Fibroblast of villous mesenchyme (primary cell): Measurements from ENCODE around the gene PPM1J. TPM values are rescaled to one million over a fixed set of nuclear protein-coding genes. Genes with fewer than 3 reads are reported as not detected.
A peak's percentile ranks its signal among the peaks of the same experiment; 100 is the strongest.

ENCODE experiments used
- DNase-seq: peaks from one replicate; pipeline ENCODE4 v3.0.0-alpha.2; 2010; ENCODE audit warnings: low read depth
- H3K4me3 ChIP-seq: 2 replicates; pipeline ENCODE4 v1.5.1; 2011; ENCODE audit warnings: low read depth, mild to moderate bottlenecking, low read length
- CTCF ChIP-seq: IDR thresholded peaks from 2 replicates; pipeline ENCODE4 v1.5.1; 2012; ENCODE audit warnings: low read depth, mild to moderate bottlenecking, low read length; ENCODE audit not compliant: insufficient read depth
- total RNA-seq: library from RNA; depleted of rRNA; stranded (reverse); fragments of >200 nt; gene quantifications from 2 replicates; pipeline ENCODE4 v1.2.3, GENCODE V29; 2012

The PPM1J gene
- total RNA-seq, 1 donor = 0.43 TPM

GRCh38 chr1:112707221-112708001 is 7.7 kb downstream of the PPM1J start:
- TF ChIP-seq CTCF = peak; percentile 91
- DNase-seq = peak; percentile 91
- peak overlapping the region; percentile 89 for H3K4me3 ChIP-seq

- DNase-seq = peak; percentile 67
- no peak for TF ChIP-seq CTCF
- peak within 1 kb of the TSS; percentile 89 for H3K4me3 ChIP-seq
Measured at GRCh38 chr1:112706505-112707220, 8.5 kb downstream of the PPM1J start, which contains the start of gene RHOC. Gene RHOC (minus strand): TSS chr1:112707127. CDS start chr1:112703799, 3,328 bp downstream.

GRCh38 chr1:112704934-112705627 is 10.1 kb downstream of the PPM1J start:
- TF ChIP-seq CTCF = no peak
- peak overlapping the region; percentile 89 for H3K4me3 ChIP-seq
- peak; percentile 97 for DNase-seq

GRCh38 chr1:112704391-112704933 is 10.7 kb downstream of the PPM1J start:
- H3K4me3 ChIP-seq = peak overlapping the region; percentile 89
- TF ChIP-seq CTCF = no peak
- DNase-seq = no peak

- no peak overlapping the region for H3K4me3 ChIP-seq
- no peak for TF ChIP-seq CTCF
- DNase-seq = no peak
Measured at GRCh38 chr1:112703706-112704105, 11.4 kb downstream of the PPM1J start.

- no peak for DNase-seq
- H3K4me3 ChIP-seq = no peak overlapping the region
- no peak for TF ChIP-seq CTCF
Measured at GRCh38 chr1:112702420-112703261, 12.5 kb downstream of the PPM1J start.
